CD4-positive, alpha-beta T cell (primary cell): Measurements from ENCODE around the gene GINS1. TPM values are rescaled to one million over a fixed set of nuclear protein-coding genes. Genes with fewer than 3 reads are reported as not detected.

Experiments
- ATAC-seq: fragments of 200-7000 bp; cut with Tn5 transposase; one replicate; pipeline ENCODE4 v1.10.0; 2022; ENCODE audit warnings: mild to moderate bottlenecking; ENCODE audit not compliant: poor library complexity
- CTCF ChIA-PET: fragments of 350-600 bp; sonication (Branson Sonifier 250); formaldehyde crosslinking; loops from one replicate; lab custom pipeline; 2021; ENCODE audit warnings: antibody characterized with exemption, inconsistent platforms; lab: Charles Lee
- POLR2A ChIA-PET: fragments of 350-600 bp; sonication (Branson Sonifier 250); formaldehyde crosslinking; loops from one replicate; lab custom pipeline; 2021; ENCODE audit warnings: antibody characterized with exemption, inconsistent platforms; lab: Charles Lee
- DNase-seq, 14 experiments: peaks; one replicate each; pipeline ENCODE4 v3.0.0-alpha.2; 2013 to 2020; ENCODE audit warnings: mixed read lengths in 2 of 14
- H3K27ac ChIP-seq, 2 donors: one replicate each; pipeline versions ENCODE4 v1.5.1 to v1.7.0; 2013; ENCODE audit warnings: low read length in 2 of 2, low read depth in 1 of 2, mild to moderate bottlenecking in 1 of 2
- H3K27me3 ChIP-seq, 2 experiments: 1 replicate in 1 of 2; 2 replicates in 1 of 2; pipeline versions ENCODE4 v1.6.1 to v1.7.0; 2013; ENCODE audit warnings: low read length in 2 of 2, control low read depth in 1 of 2, mild to moderate bottlenecking in 1 of 2, moderate library complexity in 1 of 2; ENCODE audit not compliant: insufficient read depth in 2 of 2, control insufficient read depth in 1 of 2
- H3K36me3 ChIP-seq: one replicate; pipeline ENCODE4 v1.6.1; 2013; ENCODE audit warnings: low read length, control low read depth; ENCODE audit not compliant: insufficient read depth
- H3K4me1 ChIP-seq: one replicate; pipeline ENCODE4 v1.6.1; 2013; ENCODE audit warnings: low read length, control low read depth; ENCODE audit not compliant: insufficient read depth
- H3K4me3 ChIP-seq: one replicate; pipeline ENCODE4 v1.5.1; 2013; ENCODE audit warnings: mild to moderate bottlenecking, low read length, moderate library complexity
- H3K9me3 ChIP-seq, 2 experiments: 1 replicate in 1 of 2; 2 replicates in 1 of 2; pipeline versions ENCODE4 v1.6.1 to v1.7.0; 2013; ENCODE audit warnings: low read length in 2 of 2, mild to moderate bottlenecking in 2 of 2, control low read depth in 1 of 2, moderate library complexity in 1 of 2; ENCODE audit not compliant: control insufficient read depth in 1 of 2, insufficient read depth in 1 of 2
- H3K27ac Mint-ChIP-seq: one replicate; pipeline ENCODE4 v1.8.0; 2020; ENCODE audit warnings: mixed read lengths
- H3K27me3 Mint-ChIP-seq: one replicate; pipeline ENCODE4 v1.8.0; 2021; ENCODE audit warnings: mixed read lengths
- H3K36me3 Mint-ChIP-seq: one replicate; pipeline ENCODE4 v1.8.0; 2021; ENCODE audit warnings: low read depth, mixed read lengths
- H3K4me1 Mint-ChIP-seq: one replicate; pipeline ENCODE4 v1.8.0; 2021; ENCODE audit warnings: low read depth, mixed read lengths
- H3K4me3 Mint-ChIP-seq: one replicate; pipeline ENCODE4 v1.8.0; 2020; ENCODE audit warnings: mild to moderate bottlenecking, mixed read lengths
- H3K9me3 Mint-ChIP-seq: one replicate; pipeline ENCODE4 v1.8.0; 2020; ENCODE audit warnings: mixed read lengths
- intact Hi-C, 2 experiments: fragments of 100-400 bp; cut with DNase I in 1 of 2; cut with micrococcal nuclease in 1 of 2; formaldehyde crosslinking; loops; one replicate each; pipeline versions ENCODE4 v1.15.1 to v1.9.0; 2023 to 2025; cut with DNase I, micrococcal nuclease
- total RNA-seq, 174 experiments: library from RNA in 2 of 174; stranded (reverse) in 2 of 174; gene quantifications; one replicate each; pipeline ENCODE4 v1.2.3 and lab custom pipeline; 2021 to 2026
- TF ChIP-seq, protein P1 (sequence below): fragments of 200-600 bp; IDR thresholded peaks from one replicate; pipeline ENCODE4 v1.8.0; 2022; ENCODE audit warnings: antibody characterized with exemption, mild to moderate bottlenecking

GINS1 gene
- total RNA-seq, 2 experiments from 2014 or later, result 0.08 to 0.17 TPM

DNA sequence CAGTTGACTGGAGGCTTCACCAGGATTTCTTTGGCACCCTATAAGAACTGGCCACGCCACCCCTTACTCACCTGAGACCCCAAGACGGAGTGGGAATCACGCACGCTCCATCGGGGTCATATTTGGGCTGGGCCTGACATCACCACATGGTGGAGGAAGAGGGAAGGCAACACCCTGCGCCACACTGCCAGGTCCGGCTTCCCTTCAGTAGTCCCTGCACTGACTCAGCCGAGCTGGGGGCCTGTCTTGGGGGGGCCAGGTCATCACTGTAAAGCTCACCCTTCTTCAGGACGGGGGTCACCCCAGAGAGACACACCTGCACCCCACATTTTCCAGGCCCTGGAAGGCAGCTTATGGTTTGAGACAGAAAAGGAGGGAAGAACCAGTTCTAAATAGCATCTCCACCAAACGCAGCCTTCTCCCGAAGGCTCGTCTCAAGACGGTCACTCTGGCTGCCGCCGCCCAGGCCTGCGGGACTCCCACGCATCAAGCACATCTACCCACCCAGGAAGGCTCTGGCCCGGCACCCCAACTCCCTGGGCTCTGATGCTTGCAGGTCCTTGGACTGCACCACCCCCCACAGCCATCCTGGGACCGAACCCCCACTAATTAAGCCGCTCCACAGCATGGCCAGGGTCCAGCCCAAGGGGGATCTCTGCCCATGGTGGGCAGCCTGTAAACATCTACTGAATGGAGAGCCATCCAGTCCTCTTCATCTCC, 51.8 kb downstream of the GINS1 start:
- H3K27ac Mint-ChIP-seq, result no peak overlapping the region
- no peak overlapping the region for H3K4me3 Mint-ChIP-seq
- Histone ChIP-seq H3K27me3 (no peaks in the 10 kb centered on the region), H3K4me1 (no peaks in the 10 kb centered on the region), H3K9me3 (no peaks in the 10 kb centered on the region), H3K36me3 (no peaks in the 10 kb centered on the region), H3K4me3 (no peak overlapping the region), H3K27ac (no peak overlapping the region)
- TF ChIP-seq, protein P1, sequence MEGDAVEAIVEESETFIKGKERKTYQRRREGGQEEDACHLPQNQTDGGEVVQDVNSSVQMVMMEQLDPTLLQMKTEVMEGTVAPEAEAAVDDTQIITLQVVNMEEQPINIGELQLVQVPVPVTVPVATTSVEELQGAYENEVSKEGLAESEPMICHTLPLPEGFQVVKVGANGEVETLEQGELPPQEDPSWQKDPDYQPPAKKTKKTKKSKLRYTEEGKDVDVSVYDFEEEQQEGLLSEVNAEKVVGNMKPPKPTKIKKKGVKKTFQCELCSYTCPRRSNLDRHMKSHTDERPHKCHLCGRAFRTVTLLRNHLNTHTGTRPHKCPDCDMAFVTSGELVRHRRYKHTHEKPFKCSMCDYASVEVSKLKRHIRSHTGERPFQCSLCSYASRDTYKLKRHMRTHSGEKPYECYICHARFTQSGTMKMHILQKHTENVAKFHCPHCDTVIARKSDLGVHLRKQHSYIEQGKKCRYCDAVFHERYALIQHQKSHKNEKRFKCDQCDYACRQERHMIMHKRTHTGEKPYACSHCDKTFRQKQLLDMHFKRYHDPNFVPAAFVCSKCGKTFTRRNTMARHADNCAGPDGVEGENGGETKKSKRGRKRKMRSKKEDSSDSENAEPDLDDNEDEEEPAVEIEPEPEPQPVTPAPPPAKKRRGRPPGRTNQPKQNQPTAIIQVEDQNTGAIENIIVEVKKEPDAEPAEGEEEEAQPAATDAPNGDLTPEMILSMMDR, result no peak
- no peaks in the 10 kb centered on the region for H3K9me3 Mint-ChIP-seq
- H3K4me1 Mint-ChIP-seq, result no peaks in the 10 kb centered on the region
- ChIA-PET POLR2A (no interaction called here), CTCF (no interaction called here)
- no peaks in the 10 kb centered on the region for H3K36me3 Mint-ChIP-seq
- intact Hi-C loops, result no loop called here
- DNase-seq, result no peak
- ATAC-seq, result no peak
- H3K27me3 Mint-ChIP-seq, result no peaks in the 10 kb centered on the region

GRCh38 chr20:25459916-25460535, 52.6 kb downstream of the GINS1 start:
- Mint-ChIP-seq H3K27ac (no peak overlapping the region), H3K4me3 (no peak overlapping the region)
- POLR2A ChIA-PET, result no interaction called here

GRCh38 chr20:25460566-25461280, 53.2 kb downstream of the GINS1 start:
- DNase-seq (no peak), ATAC-seq (no peak)
- ChIA-PET POLR2A (no interaction called here), CTCF (no interaction called here)
- Mint-ChIP-seq H3K27ac (no peak overlapping the region), H3K9me3 (no peaks in the 10 kb centered on the region), H3K4me3 (no peak overlapping the region), H3K36me3 (no peaks in the 10 kb centered on the region), H3K27me3 (no peaks in the 10 kb centered on the region), H3K4me1 (no peaks in the 10 kb centered on the region)
- H3K9me3 ChIP-seq, result no peaks in the 10 kb centered on the region
- H3K27ac ChIP-seq, result no peak overlapping the region
- intact Hi-C loops, result no loop called here
- no peaks in the 10 kb centered on the region for H3K27me3 ChIP-seq
- no peaks in the 10 kb centered on the region for H3K4me1 ChIP-seq
- no peak overlapping the region for H3K4me3 ChIP-seq
- TF ChIP-seq, protein P1, result no peak
- H3K36me3 ChIP-seq, result no peaks in the 10 kb centered on the region

More at GRCh38 chr20:25459916-25460535, 52.6 kb downstream of the GINS1 start:
- intact Hi-C loops, result no loop called here
- ATAC-seq, result no peak
- Histone ChIP-seq H3K27me3 (no peaks in the 10 kb centered on the region), H3K4me1 (no peaks in the 10 kb centered on the region), H3K36me3 (no peaks in the 10 kb centered on the region), H3K4me3 (no peak overlapping the region), H3K9me3 (no peaks in the 10 kb centered on the region), H3K27ac (no peak overlapping the region)
- CTCF ChIA-PET, result no interaction called here
- Mint-ChIP-seq H3K4me1 (no peaks in the 10 kb centered on the region), H3K9me3 (no peaks in the 10 kb centered on the region), H3K27me3 (no peaks in the 10 kb centered on the region), H3K36me3 (no peaks in the 10 kb centered on the region)
- TF ChIP-seq, protein P1, result no peak
- no peak for DNase-seq
